A673 (cell line): ENCODE measurements around the gene NF1. TPM values are rescaled to one million over a fixed set of nuclear protein-coding genes. Genes with fewer than 3 reads are reported as not detected.
"Not testable (repeated sequence)": the region's sequence is repeated elsewhere in the genome, so short reads cannot be mapped to it uniquely, and the experiment has no call there.

ENCODE experiments used
- BruUV-seq: library from RNA; stranded (reverse); fragments of 400-500 nt; replicated peaks from 2 replicates; lab custom pipeline; 2021; lab: Mats Ljungman, UMichigan
- CTCF ChIA-PET: fragments of 300-600 bp; sonication (Branson Sonifier 250); formaldehyde crosslinking; loops from one replicate; lab custom pipeline; 2022; ENCODE audit warnings: antibody characterized with exemption; lab: Charles Lee
- POLR2A ChIA-PET: fragments of 300-600 bp; sonication (Branson Sonifier 250); formaldehyde crosslinking; loops from one replicate; lab custom pipeline; 2022; ENCODE audit warnings: antibody characterized with exemption; ENCODE audit not compliant: low non-redundant PET; lab: Charles Lee
- DNase-seq: peaks from one replicate; pipeline ENCODE4 v3.0.0-alpha.2; 2015; ENCODE audit warnings: low spot score
- H3K27ac ChIP-seq: fragments of 200-600 bp; sonication (generic); 2 replicates; pipeline ENCODE4 v1.5.1; 2016; ENCODE audit warnings: mixed run types, low read depth, mild to moderate bottlenecking, mixed read lengths, antibody characterized with exemption, low read length; ENCODE audit not compliant: poor library complexity, severe bottlenecking
- H3K27me3 ChIP-seq: fragments of 200-600 bp; sonication (generic); replicated peaks from 2 replicates; pipeline ENCODE4 v1.6.1; 2017; ENCODE audit warnings: mixed run types, low read depth, mild to moderate bottlenecking, mixed read lengths, antibody characterized with exemption, low read length; ENCODE audit not compliant: insufficient read depth, poor library complexity
- H3K36me3 ChIP-seq: fragments of 200-600 bp; sonication (generic); 2 replicates; pipeline ENCODE4 v1.6.1; 2016; ENCODE audit warnings: mixed run types, mild to moderate bottlenecking, mixed read lengths, antibody characterized with exemption, low read length; ENCODE audit not compliant: insufficient read depth, poor library complexity, severe bottlenecking
- H3K4me1 ChIP-seq: fragments of 200-600 bp; sonication (generic); 2 replicates; pipeline ENCODE4 v1.6.1; 2017; ENCODE audit warnings: mixed run types, mild to moderate bottlenecking, mixed read lengths, antibody characterized with exemption, low read length; ENCODE audit not compliant: insufficient read depth, poor library complexity, severe bottlenecking
- H3K4me3 ChIP-seq: fragments of 200-600 bp; sonication (generic); 2 replicates; pipeline ENCODE4 v1.5.1; 2016; ENCODE audit warnings: low read depth, mixed run types, mild to moderate bottlenecking, mixed read lengths, low read length; ENCODE audit not compliant: poor library complexity, severe bottlenecking
- H3K9me3 ChIP-seq: fragments of 200-600 bp; sonication (generic); 2 replicates; pipeline ENCODE4 v1.6.1; 2016; ENCODE audit warnings: mixed run types, low read depth, mild to moderate bottlenecking, mixed read lengths, antibody characterized with exemption, low read length; ENCODE audit not compliant: poor library complexity, severe bottlenecking
- CTCF ChIP-seq: fragments of 300-800, 200-600 bp; sonication (generic); conservative IDR thresholded peaks from 2 replicates; pipeline ENCODE4 v1.5.1; 2017; ENCODE audit warnings: low read depth, mild to moderate bottlenecking, antibody characterized with exemption, low read length, moderate library complexity, mixed read lengths
- EZH2 ChIP-seq: fragments of 200-600 bp; sonication (generic); IDR thresholded peaks from 2 replicates; pipeline ENCODE4 v1.6.1; 2017; ENCODE audit warnings: borderline replicate concordance, low read depth, mild to moderate bottlenecking, mixed read lengths, antibody characterized with exemption, low read length; ENCODE audit not compliant: poor library complexity, severe bottlenecking
- intact Hi-C: fragments of 100-400 bp; cut with micrococcal nuclease; formaldehyde crosslinking; loops from one replicate; pipeline ENCODE4 v1.10.0; 2022; ENCODE audit not compliant: unreplicated experiment
- total RNA-seq: library from RNA; stranded (reverse); gene quantifications from 2 replicates; pipeline ENCODE4 v1.2.3, GENCODE V29; 2021

The NF1 gene
- total RNA-seq, 1 experiment from 2014 or later, result 32.1 TPM

GRCh38 chr17:31085563-31085962 is 9.2 kb upstream of the NF1 start:
- Histone ChIP-seq H3K4me1 (no peaks in the 10 kb centered on the region), H3K27me3 (no peaks in the 10 kb centered on the region), H3K36me3 (no peaks in the 10 kb centered on the region), H3K27ac (no peak overlapping the region), H3K4me3 (no peak overlapping the region), H3K9me3 (no peaks in the 10 kb centered on the region)
- CTCF ChIA-PET, result no interaction called here
- BruUV-seq, result no TSS peak
- DNase-seq, result no peak
- TF ChIP-seq CTCF (no peak), EZH2 (no peak)
- POLR2A ChIA-PET, result no interaction called here
- intact Hi-C loops, result no loop called here

- intact Hi-C loops, result no loop called here
- TF ChIP-seq CTCF (no peak), EZH2 (no peak)
- CTCF ChIA-PET, result no interaction called here
- POLR2A ChIA-PET, result no interaction called here
- no peak for DNase-seq
- no TSS peak for BruUV-seq
- no peaks in the 10 kb centered on the region for H3K36me3 ChIP-seq
- H3K4me3 ChIP-seq, result no peak overlapping the region
- no peaks in the 10 kb centered on the region for H3K4me1 ChIP-seq
- no peaks in the 10 kb centered on the region for H3K27me3 ChIP-seq
- no peaks in the 10 kb centered on the region for H3K9me3 ChIP-seq
- H3K27ac ChIP-seq, result no peak overlapping the region
Observed at GRCh38 chr17:31089471-31089870, 5.3 kb upstream of the NF1 start.

- H3K27ac ChIP-seq, DNase-seq, CTCF ChIA-PET, H3K4me3 ChIP-seq, BruUV-seq, H3K4me1 ChIP-seq, intact Hi-C loops, H3K27me3 ChIP-seq, H3K9me3 ChIP-seq, H3K36me3 ChIP-seq: not testable (repeated sequence)
- POLR2A ChIA-PET, result interaction anchor here (0.7 kb wide), 1 partner anchor 35 kb away, joined by 11 read pairs; no protein-coding TSS in a partner anchor
Observed at GRCh38 chr17:31090650-31091049, 4.1 kb upstream of the NF1 start.

GRCh38 chr17:31092475-31093064 is 2.2 kb upstream of the NF1 start:
- TF ChIP-seq EZH2 (no peak), CTCF (no peak)
- Histone ChIP-seq H3K27me3 (no peaks in the 10 kb centered on the region), H3K36me3 (no peaks in the 10 kb centered on the region), H3K9me3 (no peaks in the 10 kb centered on the region), H3K27ac (no peak overlapping the region), H3K4me3 (no peak overlapping the region), H3K4me1 (no peaks in the 10 kb centered on the region)
- ChIA-PET POLR2A (no interaction called here), CTCF (no interaction called here)
- no TSS peak for BruUV-seq
- intact Hi-C loops, result no loop called here
- no peak for DNase-seq
